HCT116 (cell line): ENCODE results near the gene WNT9B.

Experiments used
- CTCF ChIP-seq, 3 experiments: fragments of 200-600 bp in 1 of 3; sonication (generic) in 1 of 3; IDR thresholded peaks in 2 of 3; conservative IDR thresholded peaks in 1 of 3; 2 replicates each; pipeline ENCODE4 v1.5.1; 2012 to 2017; ENCODE audit warnings: low read depth in 2 of 3, low read length in 2 of 3, antibody characterized with exemption in 1 of 3, borderline replicate concordance in 1 of 3, control low read depth in 1 of 3, mild to moderate bottlenecking in 1 of 3, mixed read lengths in 1 of 3, mixed run types in 1 of 3, moderate library complexity in 1 of 3; ENCODE audit not compliant: insufficient read depth in 1 of 3
- EZH2 ChIP-seq: fragments of 200-600 bp; sonication (generic); IDR thresholded peaks from 2 replicates; pipeline ENCODE4 v1.6.1; 2017; ENCODE audit warnings: antibody characterized with exemption, mixed run types
- FOSL1 ChIP-seq: IDR thresholded peaks from 2 replicates; pipeline ENCODE4 v1.6.1; 2012; ENCODE audit warnings: low read depth
- RAD21 ChIP-seq: IDR thresholded peaks from 2 replicates; pipeline ENCODE4 v1.6.1; 2012; ENCODE audit warnings: low read depth, mild to moderate bottlenecking
- TCF7L2 ChIP-seq: IDR thresholded peaks from 2 replicates; pipeline ENCODE4 v1.7.0; 2011; ENCODE audit warnings: borderline replicate concordance, inconsistent platforms; ENCODE audit not compliant: insufficient read depth, insufficient read length; ENCODE audit errors: extremely low read depth
- YY1 ChIP-seq: IDR thresholded peaks from 2 replicates; pipeline ENCODE4 v1.6.1; 2011; ENCODE audit warnings: low read length, low read depth, moderate library complexity, mild to moderate bottlenecking; ENCODE audit not compliant: insufficient replicate concordance; ENCODE audit errors: extremely low read depth
- ZFX ChIP-seq: fragments of 450-650 bp; IDR thresholded peaks from 2 replicates; pipeline ENCODE4 v1.6.1; 2017

DNA sequence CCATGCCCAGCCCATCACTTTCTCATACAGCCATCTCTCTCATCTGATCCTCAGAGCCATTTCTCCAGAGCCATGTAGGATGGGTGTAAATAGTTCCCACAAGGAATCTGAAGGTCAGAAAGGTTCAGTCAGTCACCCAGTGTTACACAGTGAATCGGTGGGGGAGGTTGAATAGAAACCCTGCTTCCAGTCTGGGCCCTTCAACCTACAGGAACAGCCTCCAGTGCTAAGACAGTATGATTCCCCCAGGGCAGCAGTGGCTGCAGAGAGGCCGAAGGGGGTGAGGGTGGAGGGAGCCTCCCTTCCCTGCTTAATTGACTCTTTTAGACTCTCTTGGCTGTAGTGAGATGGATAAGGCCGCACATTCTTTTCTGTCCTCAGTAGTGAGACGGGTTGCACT is 3.6 kb downstream of the WNT9B start:
- TF ChIP-seq CTCF (IDR thresholded peaks at IDR 0.05 in 2 of 3, conservative IDR thresholded peaks at IDR 0.05 in 1 of 3; ENCODE audit: borderline replicate concordance in 1 of 3, insufficient read depth in 1 of 3, low read depth in 2 of 3, low read length in 2 of 3) (no peak), EZH2 (no peak), FOSL1 (no peak), TCF7L2 (no peak), RAD21 (no peak), YY1 (no peak), ZFX (no peak)
